Testis (tissue), 2 donors: ENCODE results near the gene EYS.

Experiments used
- POLR2A ChIP-seq: fragments of 450-650 bp; IDR thresholded peaks from one replicate; pipeline ENCODE4 v1.6.1; 2017; ENCODE audit warnings: antibody characterized with exemption, mild to moderate bottlenecking, moderate library complexity
- TF ChIP-seq, protein P1 (sequence below), 3 experiments: fragments of 450-650 bp in 2 of 3; fragments of 200-600 bp in 1 of 3; sonication (generic) in 1 of 3; IDR thresholded peaks; one replicate each; pipeline ENCODE4 v1.5.1; 2016 to 2019; ENCODE audit warnings: antibody characterized with exemption in 3 of 3, mild to moderate bottlenecking in 2 of 3, moderate library complexity in 1 of 3

GRCh38 chr6:64774881-64775280, 932.1 kb downstream of the EYS start:
- TF ChIP-seq, protein P1, sequence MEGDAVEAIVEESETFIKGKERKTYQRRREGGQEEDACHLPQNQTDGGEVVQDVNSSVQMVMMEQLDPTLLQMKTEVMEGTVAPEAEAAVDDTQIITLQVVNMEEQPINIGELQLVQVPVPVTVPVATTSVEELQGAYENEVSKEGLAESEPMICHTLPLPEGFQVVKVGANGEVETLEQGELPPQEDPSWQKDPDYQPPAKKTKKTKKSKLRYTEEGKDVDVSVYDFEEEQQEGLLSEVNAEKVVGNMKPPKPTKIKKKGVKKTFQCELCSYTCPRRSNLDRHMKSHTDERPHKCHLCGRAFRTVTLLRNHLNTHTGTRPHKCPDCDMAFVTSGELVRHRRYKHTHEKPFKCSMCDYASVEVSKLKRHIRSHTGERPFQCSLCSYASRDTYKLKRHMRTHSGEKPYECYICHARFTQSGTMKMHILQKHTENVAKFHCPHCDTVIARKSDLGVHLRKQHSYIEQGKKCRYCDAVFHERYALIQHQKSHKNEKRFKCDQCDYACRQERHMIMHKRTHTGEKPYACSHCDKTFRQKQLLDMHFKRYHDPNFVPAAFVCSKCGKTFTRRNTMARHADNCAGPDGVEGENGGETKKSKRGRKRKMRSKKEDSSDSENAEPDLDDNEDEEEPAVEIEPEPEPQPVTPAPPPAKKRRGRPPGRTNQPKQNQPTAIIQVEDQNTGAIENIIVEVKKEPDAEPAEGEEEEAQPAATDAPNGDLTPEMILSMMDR (IDR thresholded peaks at IDR 0.05) = no peak
- no peak for TF ChIP-seq POLR2A
